Spinal cord (tissue), 10 donors: ENCODE results near the gene PSMB3. TPM values are rescaled to one million over a fixed set of nuclear protein-coding genes. Genes with fewer than 3 reads are reported as not detected.
"Not testable (repeated sequence)": the region's sequence is repeated elsewhere in the genome, so short reads cannot be mapped to it uniquely, and the experiment has no call there.

ENCODE experiments used
- DNase-seq, 6 donors: peaks; one replicate each; pipeline versions ENCODE4 v3.0.0 to v3.0.0-alpha.2; 2013 to 2015; ENCODE audit warnings: low spot score in 6 of 6, low read depth in 4 of 6
- H3K27ac ChIP-seq: one replicate; pipeline ENCODE4 v1.5.1; 2013; ENCODE audit warnings: low read depth, low read length, control low read depth
- H3K27me3 ChIP-seq: one replicate; pipeline ENCODE4 v1.6.1; 2013; ENCODE audit warnings: low read length; ENCODE audit not compliant: control insufficient read depth, insufficient read depth
- H3K36me3 ChIP-seq: one replicate; pipeline ENCODE4 v1.6.1; 2013; ENCODE audit warnings: low read length; ENCODE audit not compliant: control insufficient read depth, insufficient read depth
- H3K4me1 ChIP-seq: one replicate; pipeline ENCODE4 v1.6.1; 2013; ENCODE audit warnings: low read length; ENCODE audit not compliant: control insufficient read depth, insufficient read depth
- H3K4me3 ChIP-seq: one replicate; pipeline ENCODE4 v1.5.1; 2013; ENCODE audit warnings: low read depth, low read length, control low read depth
- H3K9me3 ChIP-seq: one replicate; pipeline ENCODE4 v1.6.1; 2013; ENCODE audit warnings: low read length; ENCODE audit not compliant: control insufficient read depth, insufficient read depth
- WGBS: methylation state at CpG from one replicate; pipeline ENCODE4 v1.1.5; 2013; ENCODE audit warnings: missing lambda C conversion rate; ENCODE audit not compliant: insufficient coverage; 5-methylcytosine and 5-hydroxymethylcytosine counted together
- polyA plus RNA-seq, 2 donors: library from polyadenylated mRNA; unstranded; fragments of 120-200 nt; gene quantifications; one replicate each; pipeline ENCODE4 v1.2.1, GENCODE V29; 2013; ENCODE audit not compliant: insufficient read length in 2 of 2
- total RNA-seq, 2 donors: library from RNA; depleted of rRNA in 1 of 2; stranded (reverse); fragments of 120-200 nt in 1 of 2; fragments of >200 nt in 1 of 2; gene quantifications; one replicate each; pipeline versions ENCODE4 v1.2.3 to v1.2.4, GENCODE V29; 2013 to 2014
- donor health status: healthy.

Gene PSMB3
- total and polyA plus RNA-seq, 4 donors: 120 to 241 (median 136) TPM

DNA sequence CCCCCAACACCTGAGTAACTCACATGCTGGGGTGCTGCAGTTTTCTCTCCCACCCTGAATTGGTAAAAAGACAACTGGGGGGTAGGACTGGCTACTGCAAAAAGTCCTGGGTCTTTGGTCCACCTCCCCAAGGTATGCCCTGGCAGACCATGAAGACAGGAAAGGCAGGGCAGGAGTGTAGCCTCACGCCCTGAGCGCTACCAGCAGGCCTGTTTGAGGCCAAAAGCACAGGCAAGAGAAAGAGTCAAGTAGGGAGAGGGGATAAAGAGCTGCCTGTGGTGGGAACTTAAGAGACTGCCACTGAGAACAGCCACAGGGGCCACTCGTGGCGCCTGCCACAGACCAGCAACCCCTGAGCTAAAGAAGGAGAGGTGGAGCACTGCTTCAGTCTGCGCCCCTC is 13.8 kb downstream of the PSMB3 start:
- Histone ChIP-seq H3K36me3 (peaks cover 82% of the 10 kb centered on the region), H3K9me3 (no peaks in the 10 kb centered on the region), H3K27me3 (no peaks in the 10 kb centered on the region), H3K4me3 (no peak overlapping the region), H3K27ac (no peak overlapping the region), H3K4me1 (no peaks in the 10 kb centered on the region)
- DNase-seq: no peak
- 84% methylated on average over 5 of the region's 5 CpGs for WGBS

DNA sequence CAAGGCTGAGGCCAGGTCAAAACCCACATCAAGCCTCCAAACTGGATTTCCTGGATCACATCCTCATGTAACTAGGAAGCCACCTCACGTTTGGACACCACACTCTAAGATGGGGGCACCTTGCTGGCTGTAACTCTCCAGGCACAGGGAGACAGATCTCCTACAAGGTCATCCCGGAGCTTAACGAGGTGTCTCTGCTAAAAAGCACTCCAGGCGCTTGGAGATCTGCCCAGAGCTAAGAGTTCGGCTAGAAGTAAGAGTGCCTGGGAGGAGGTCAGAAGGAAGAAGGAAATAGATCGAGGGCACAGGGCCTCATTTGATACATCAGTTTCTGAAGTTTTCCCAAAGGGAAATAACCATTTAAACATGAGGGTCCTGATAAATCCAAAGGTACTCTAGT is 15.9 kb downstream of the PSMB3 start:
- H3K4me3 ChIP-seq: no peak overlapping the region
- H3K4me1 ChIP-seq: no peaks in the 10 kb centered on the region
- no peak overlapping the region for H3K27ac ChIP-seq
- H3K9me3 ChIP-seq: no peaks in the 10 kb centered on the region
- H3K36me3 ChIP-seq: peaks cover 76% of the 10 kb centered on the region
- DNase-seq: no peak
- no peaks in the 10 kb centered on the region for H3K27me3 ChIP-seq
- 68% methylated on average over 5 of the region's 6 CpGs for WGBS

DNA sequence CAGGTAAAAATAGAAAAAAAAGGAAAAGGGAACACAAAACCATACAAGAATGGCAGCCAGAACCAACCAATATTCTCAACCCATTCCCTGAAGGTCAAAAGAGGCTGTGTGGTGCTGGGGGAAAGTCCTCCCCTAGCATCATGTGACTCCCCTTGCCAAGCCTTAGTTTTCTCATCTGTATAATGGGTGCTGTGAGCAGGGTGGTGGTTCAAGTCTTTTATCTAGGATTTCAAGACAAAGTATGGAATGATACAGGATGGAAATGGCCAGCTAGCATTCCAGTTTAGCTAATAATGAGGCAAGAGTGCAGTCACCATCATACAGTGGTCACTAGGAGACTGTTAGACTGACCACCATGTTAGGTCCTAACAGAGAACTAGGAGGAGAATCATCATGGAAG is 20.7 kb downstream of the PSMB3 start:
- DNase-seq: no peak
- Histone ChIP-seq H3K4me1 (no peaks in the 10 kb centered on the region), H3K36me3 (peaks cover 86% of the 10 kb centered on the region), H3K9me3 (no peaks in the 10 kb centered on the region), H3K4me3 (no peak overlapping the region), H3K27ac (no peak overlapping the region), H3K27me3 (no peaks in the 10 kb centered on the region)

DNA sequence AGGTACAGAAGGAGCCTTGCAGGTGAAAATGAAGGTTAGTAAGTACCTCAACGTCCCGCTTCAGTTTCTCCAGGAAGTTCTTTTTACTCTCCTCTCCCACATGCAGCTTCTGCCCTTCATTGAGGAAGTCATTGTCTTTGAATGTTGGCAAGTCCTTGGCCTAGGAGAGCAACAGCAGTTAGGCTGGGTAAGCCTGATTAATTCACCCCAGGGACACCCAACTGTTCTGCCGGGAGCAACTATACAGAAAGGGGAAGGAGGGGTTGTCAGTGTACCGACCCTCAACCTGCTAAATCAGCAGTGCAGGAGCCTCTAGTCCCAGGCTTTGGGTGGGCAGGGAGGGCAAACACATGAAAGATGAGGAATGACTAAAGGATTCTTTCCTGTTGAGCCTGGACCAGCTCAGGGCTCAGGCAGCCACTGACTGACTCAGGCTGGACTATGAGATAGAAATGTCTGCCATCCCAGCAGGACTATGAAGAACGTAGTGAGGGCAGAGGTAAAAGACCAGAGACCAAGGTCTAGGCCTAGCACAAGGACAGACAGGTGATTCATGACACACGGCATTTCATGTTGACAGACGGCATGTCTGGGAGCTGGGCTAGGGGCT is 25.2 kb downstream of the PSMB3 start:
- H3K27ac ChIP-seq: no peak overlapping the region
- no peak overlapping the region for H3K4me3 ChIP-seq
- no peaks in the 10 kb centered on the region for H3K4me1 ChIP-seq
- WGBS: 73% methylated on average over 5 of the region's 7 CpGs
- no peaks in the 10 kb centered on the region for H3K27me3 ChIP-seq
- no peak for DNase-seq
- no peaks in the 10 kb centered on the region for H3K9me3 ChIP-seq
- H3K36me3 ChIP-seq: peaks cover 94% of the 10 kb centered on the region

DNA sequence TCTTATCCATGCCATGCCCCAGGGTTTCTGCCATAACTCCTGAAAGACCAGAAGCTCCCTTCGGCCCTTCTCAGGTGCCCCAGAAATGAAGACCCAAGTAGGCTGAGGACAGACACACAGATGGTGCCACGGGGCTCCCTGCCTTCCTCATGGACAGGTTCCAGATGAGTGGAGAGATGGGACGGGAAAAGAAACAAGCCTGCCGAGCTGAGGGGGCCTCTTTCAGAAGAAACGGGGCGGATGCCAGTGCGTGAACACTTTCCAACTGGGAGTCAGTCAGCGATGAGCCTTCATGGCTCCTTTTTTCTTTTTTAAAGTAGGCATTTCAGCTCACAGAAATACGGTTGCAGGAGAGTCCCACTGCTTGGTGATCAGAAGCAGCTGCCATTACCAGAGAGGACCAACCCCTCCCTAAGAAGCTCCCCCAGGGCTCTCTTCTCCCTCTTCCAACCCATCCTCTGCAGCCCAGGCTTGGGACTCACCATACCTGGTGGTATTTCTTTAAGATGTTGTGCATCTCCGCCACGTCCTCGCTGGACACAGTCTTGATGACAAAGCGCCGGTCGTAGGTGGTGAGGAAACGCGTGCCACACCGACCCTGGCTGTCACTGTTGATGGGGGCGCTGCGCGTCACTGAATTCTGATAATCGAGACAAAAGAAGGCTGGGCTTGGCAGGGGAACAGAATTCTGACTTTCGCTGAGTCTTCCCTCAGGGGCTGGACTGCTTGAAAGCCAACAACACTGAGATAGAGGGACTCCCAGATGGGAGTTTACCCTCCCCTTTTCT is 27.6 kb downstream of the PSMB3 start:
- H3K4me3 ChIP-seq: no peak overlapping the region
- H3K9me3 ChIP-seq: no peaks in the 10 kb centered on the region
- H3K27me3 ChIP-seq: no peaks in the 10 kb centered on the region
- H3K27ac ChIP-seq: no peak overlapping the region
- WGBS: 82% methylated on average over 22 of the region's 23 CpGs
- peak in 1 of 6 donors; percentile 16 for DNase-seq
- H3K36me3 ChIP-seq: peaks cover 99% of the 10 kb centered on the region
- no peaks in the 10 kb centered on the region for H3K4me1 ChIP-seq

DNA sequence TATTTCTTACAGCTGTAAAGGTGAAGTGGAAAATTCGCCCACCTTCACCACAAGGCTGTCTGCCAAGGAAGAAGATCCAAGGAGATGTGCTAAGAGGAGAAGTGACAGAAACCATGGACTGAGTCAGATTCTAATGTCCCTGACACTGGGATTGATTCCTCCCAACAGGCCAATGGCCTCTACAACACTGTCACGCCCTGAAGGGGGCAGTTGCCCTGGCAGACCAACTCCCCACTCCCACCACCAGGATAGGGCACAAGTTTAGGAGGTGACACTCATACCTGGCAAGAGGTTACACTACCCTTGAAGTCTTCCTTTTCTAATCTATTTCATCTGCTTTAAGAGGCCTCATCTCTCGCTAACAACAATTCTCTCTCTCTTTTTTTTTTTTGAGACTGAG is 30.7 kb downstream of the PSMB3 start:
- no peaks in the 10 kb centered on the region for H3K4me1 ChIP-seq
- no peaks in the 10 kb centered on the region for H3K9me3 ChIP-seq
- no peaks in the 10 kb centered on the region for H3K27me3 ChIP-seq
- DNase-seq: no peak
- H3K36me3 ChIP-seq: peaks cover 90% of the 10 kb centered on the region
- no peak overlapping the region for H3K27ac ChIP-seq
- WGBS: 96% methylated on average over 2 of the region's 3 CpGs
- no peak overlapping the region for H3K4me3 ChIP-seq

DNA sequence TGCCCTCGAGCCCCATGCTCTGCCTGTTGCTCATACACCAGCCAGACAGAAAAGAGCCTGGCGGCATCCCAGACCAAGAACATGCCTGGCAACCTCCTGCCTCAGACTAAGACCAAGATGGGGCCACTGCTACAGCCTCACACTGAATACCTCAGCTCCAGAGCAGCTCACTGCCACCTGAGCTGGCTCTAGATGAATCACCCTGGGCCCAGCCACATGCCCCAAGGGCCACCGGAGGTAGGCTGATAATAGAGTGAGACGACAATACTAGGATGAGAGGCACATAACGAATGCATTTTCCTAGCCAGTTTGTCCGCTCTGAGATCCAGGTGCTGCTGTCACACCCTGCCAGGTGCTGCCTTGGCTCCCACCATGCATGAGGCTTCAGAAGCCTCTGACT is 33.8 kb downstream of the PSMB3 start:
- Histone ChIP-seq H3K4me3 (no peak overlapping the region), H3K9me3 (no peaks in the 10 kb centered on the region), H3K4me1 (peaks cover 3% of the 10 kb centered on the region), H3K36me3 (peaks cover 58% of the 10 kb centered on the region), H3K27ac (no peak overlapping the region), H3K27me3 (no peaks in the 10 kb centered on the region)
- DNase-seq: no peak
- WGBS: 91% methylated on average over 6 of the region's 6 CpGs

DNA sequence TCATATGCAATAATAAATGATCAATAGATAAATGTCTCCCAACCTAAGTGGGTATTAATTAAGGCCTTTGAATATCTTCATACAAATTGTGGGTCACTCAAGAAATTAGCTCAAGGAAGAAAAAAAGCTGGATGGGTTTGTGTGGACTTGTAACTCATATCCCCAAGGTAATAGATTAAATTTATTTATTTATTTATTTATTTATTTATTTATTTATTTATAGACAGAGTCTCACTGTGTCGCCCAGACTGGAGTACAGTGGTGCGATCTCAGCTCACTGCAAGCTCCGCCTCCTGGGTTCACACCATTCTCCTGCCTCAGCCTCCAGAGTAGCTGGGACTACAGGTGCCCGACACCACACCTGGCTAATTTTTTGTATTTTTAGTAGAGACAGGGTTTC is 35.5 kb downstream of the PSMB3 start:
- not testable (repeated sequence) for H3K4me1 ChIP-seq, DNase-seq, H3K27ac ChIP-seq, H3K9me3 ChIP-seq, H3K27me3 ChIP-seq, H3K4me3 ChIP-seq
- H3K36me3 ChIP-seq: peaks cover 53% of the 10 kb centered on the region
- 100% methylated on average over 1 of the region's 4 CpGs for WGBS

DNA sequence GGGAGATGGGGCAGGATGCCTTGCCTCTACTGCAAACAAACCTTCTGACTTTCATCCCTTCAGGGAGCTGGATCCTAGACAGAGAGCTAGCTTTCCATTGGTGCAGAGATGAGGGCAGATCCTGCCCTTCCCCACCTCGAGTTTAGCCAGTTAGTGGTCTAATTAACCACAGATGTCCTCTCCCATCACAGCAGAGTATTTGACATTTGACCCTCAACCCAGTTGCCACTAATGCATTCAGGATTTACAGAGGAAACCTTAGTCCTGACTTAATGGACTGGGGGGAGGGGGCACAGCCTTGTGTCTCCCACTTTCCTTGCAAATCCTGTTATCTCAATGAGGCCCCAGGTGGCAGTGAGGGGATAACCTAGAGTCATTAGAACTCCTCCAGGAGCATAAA is 36.6 kb downstream of the PSMB3 start:
- H3K4me3 ChIP-seq: no peak overlapping the region
- no peak overlapping the region for H3K27ac ChIP-seq
- no peak for DNase-seq
- 40% methylated on average over 1 of the region's 1 CpG for WGBS
- H3K36me3 ChIP-seq: peaks cover 45% of the 10 kb centered on the region
- no peaks in the 10 kb centered on the region for H3K9me3 ChIP-seq
- no peaks in the 10 kb centered on the region for H3K27me3 ChIP-seq
- H3K4me1 ChIP-seq: peaks cover 3% of the 10 kb centered on the region

DNA sequence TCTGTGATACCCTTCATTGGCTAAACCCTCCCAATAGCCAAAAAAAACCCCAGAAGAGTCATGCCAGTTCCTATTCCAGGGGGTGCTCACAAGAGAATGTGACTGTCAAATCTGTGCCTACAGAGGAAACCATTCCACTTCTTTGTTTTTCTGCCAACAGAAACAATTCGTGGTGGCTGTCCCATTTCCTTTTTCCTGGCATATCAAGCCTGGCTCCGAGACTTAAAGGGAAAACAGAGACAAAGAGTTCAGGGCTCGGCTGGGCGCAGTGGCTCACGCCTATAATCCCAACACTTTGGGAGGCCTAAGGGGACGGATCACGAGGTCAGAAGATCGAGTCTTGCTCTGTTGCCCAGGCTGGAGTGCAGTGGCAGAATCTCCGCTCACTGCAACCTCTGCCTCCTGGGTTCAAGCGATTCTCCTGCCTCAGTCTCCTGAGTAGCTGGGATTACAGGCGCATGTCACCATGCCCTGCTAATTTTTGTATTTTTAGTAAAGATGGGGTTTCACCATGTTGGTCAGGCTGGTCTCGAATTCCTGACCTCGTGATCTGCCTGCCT is 37.7 kb downstream of the PSMB3 start:
- DNase-seq, H3K9me3 ChIP-seq, H3K4me1 ChIP-seq, H3K27me3 ChIP-seq, H3K27ac ChIP-seq, H3K4me3 ChIP-seq: not testable (repeated sequence)
- H3K36me3 ChIP-seq: peaks cover 36% of the 10 kb centered on the region
- WGBS: 66% methylated on average over 11 of the region's 13 CpGs
